Peyer's patch (tissue), 4 donors: ENCODE measurements around the gene PPP1R37.
"Not testable (repeated sequence)": the region's sequence is repeated elsewhere in the genome, so short reads cannot be mapped to it uniquely, and the experiment has no call there.

Experiments
- POLR2A ChIP-seq, 2 donors: fragments of 450-650 bp; IDR thresholded peaks; one replicate each; pipeline ENCODE4 v1.5.1; 2017; ENCODE audit warnings: antibody characterized with exemption in 2 of 2, mild to moderate bottlenecking in 2 of 2, moderate library complexity in 2 of 2
- TF ChIP-seq, protein P1 (sequence below), 6 experiments: fragments of 450-650 bp in 4 of 6; fragments of 200-600 bp in 2 of 6; sonication (generic) in 1 of 6; IDR thresholded peaks; one replicate each; pipeline ENCODE4 v1.5.1; 2017 to 2019; ENCODE audit warnings: antibody characterized with exemption in 6 of 6, mild to moderate bottlenecking in 3 of 6, moderate library complexity in 1 of 6

- TF ChIP-seq POLR2A (IDR thresholded peaks at IDR 0.05), result not testable (repeated sequence)
- TF ChIP-seq, protein P1, sequence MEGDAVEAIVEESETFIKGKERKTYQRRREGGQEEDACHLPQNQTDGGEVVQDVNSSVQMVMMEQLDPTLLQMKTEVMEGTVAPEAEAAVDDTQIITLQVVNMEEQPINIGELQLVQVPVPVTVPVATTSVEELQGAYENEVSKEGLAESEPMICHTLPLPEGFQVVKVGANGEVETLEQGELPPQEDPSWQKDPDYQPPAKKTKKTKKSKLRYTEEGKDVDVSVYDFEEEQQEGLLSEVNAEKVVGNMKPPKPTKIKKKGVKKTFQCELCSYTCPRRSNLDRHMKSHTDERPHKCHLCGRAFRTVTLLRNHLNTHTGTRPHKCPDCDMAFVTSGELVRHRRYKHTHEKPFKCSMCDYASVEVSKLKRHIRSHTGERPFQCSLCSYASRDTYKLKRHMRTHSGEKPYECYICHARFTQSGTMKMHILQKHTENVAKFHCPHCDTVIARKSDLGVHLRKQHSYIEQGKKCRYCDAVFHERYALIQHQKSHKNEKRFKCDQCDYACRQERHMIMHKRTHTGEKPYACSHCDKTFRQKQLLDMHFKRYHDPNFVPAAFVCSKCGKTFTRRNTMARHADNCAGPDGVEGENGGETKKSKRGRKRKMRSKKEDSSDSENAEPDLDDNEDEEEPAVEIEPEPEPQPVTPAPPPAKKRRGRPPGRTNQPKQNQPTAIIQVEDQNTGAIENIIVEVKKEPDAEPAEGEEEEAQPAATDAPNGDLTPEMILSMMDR (IDR thresholded peaks at IDR 0.05), result not testable (repeated sequence)
Observed at GRCh38 chr19:45106363-45106762, 13.4 kb downstream of the PPP1R37 start.
